Endothelial cell of umbilical vein (primary cell): Measurements from ENCODE around the gene SORCS2. TPM values are rescaled to one million over a fixed set of nuclear protein-coding genes. Genes with fewer than 3 reads are reported as not detected.

Source experiments
- BruUV-seq: library from RNA; stranded (reverse); fragments of 400-500 nt; replicated peaks from 2 replicates; lab custom pipeline; 2021; lab: Mats Ljungman, UMichigan
- CTCF ChIA-PET: fragments of 300-600, 350-600 bp; sonication (Branson Sonifier 250); formaldehyde crosslinking; loops from one replicate; lab custom pipeline; 2021; ENCODE audit warnings: antibody characterized with exemption, inconsistent platforms; lab: Charles Lee
- POLR2A ChIA-PET: fragments of 300-600, 350-600 bp; sonication (Branson Sonifier 250); formaldehyde crosslinking; loops from one replicate; lab custom pipeline; 2021; ENCODE audit warnings: antibody characterized with exemption, inconsistent platforms; lab: Charles Lee
- DNase-seq: peaks from one replicate; pipeline ENCODE4 v3.0.0-alpha.2; 2011; ENCODE audit warnings: low read depth, low spot score
- FAIRE-seq: peaks from 2 replicates; lab custom pipeline; 2011; peaks lifted over from hg19 to GRCh38; lab: Jason Lieb, UNC
- H2AFZ ChIP-seq: 2 replicates; pipeline ENCODE4 v1.6.0; 2012; ENCODE audit warnings: low read depth, low read length, control low read depth, inconsistent platforms
- H3K27ac ChIP-seq: 2 replicates; pipeline ENCODE4 v1.5.1; 2011; ENCODE audit warnings: low read depth, mild to moderate bottlenecking, control low read depth, low read length, moderate library complexity; ENCODE audit not compliant: insufficient read depth
- H3K27me3 ChIP-seq, 2 experiments: 2 replicates each; pipeline versions ENCODE4 v1.6.0 to v1.6.1; 2011; ENCODE audit warnings: low read length in 2 of 2, mixed read lengths in 1 of 2; ENCODE audit not compliant: control insufficient read depth in 2 of 2, insufficient read depth in 2 of 2
- H3K36me3 ChIP-seq, 2 experiments: 2 replicates in 1 of 2; 3 replicates in 1 of 2; pipeline ENCODE4 v1.5.1; 2011; ENCODE audit warnings: low read length in 2 of 2, mild to moderate bottlenecking in 1 of 2, moderate library complexity in 1 of 2; ENCODE audit not compliant: control insufficient read depth in 2 of 2, insufficient read depth in 2 of 2; ENCODE audit errors: extremely low read depth in 1 of 2
- H3K4me1 ChIP-seq: 3 replicates; pipeline ENCODE4 v1.5.1; 2011; ENCODE audit warnings: mild to moderate bottlenecking, low read length; ENCODE audit not compliant: control insufficient read depth, insufficient read depth; ENCODE audit errors: extremely low read depth
- H3K4me2 ChIP-seq: 2 replicates; pipeline ENCODE4 v1.6.1; 2011; ENCODE audit warnings: low read length, control low read depth, mixed read lengths; ENCODE audit not compliant: insufficient read depth
- H3K4me3 ChIP-seq, 3 experiments: fragments of 200-600 bp in 1 of 3; sonication (generic), shearing (Covaris generic) in 1 of 3; replicated peaks in 1 of 3; 2 replicates each; pipeline ENCODE4 v1.5.1; 2011 to 2016; ENCODE audit warnings: control low read depth in 3 of 3, low read length in 3 of 3, mild to moderate bottlenecking in 2 of 3, inconsistent platforms in 1 of 3, low read depth in 1 of 3, moderate library complexity in 1 of 3; ENCODE audit not compliant: insufficient read depth in 1 of 3
- H3K79me2 ChIP-seq: 2 replicates; pipeline ENCODE4 v1.6.0; 2012; ENCODE audit warnings: low read length, inconsistent platforms; ENCODE audit not compliant: control insufficient read depth, insufficient read depth
- H3K9ac ChIP-seq: replicated peaks from 2 replicates; pipeline ENCODE3; 2011; ENCODE audit warnings: low read length, control low read depth; ENCODE audit not compliant: insufficient read depth; ENCODE audit errors: extremely low read depth
- H3K9me1 ChIP-seq: replicated peaks from 3 replicates; pipeline ENCODE4 v1.6.0; 2011; ENCODE audit warnings: mild to moderate bottlenecking, low read length; ENCODE audit not compliant: control insufficient read depth, insufficient read depth; ENCODE audit errors: extremely low read depth
- H3K9me3 ChIP-seq: replicated peaks from 2 replicates; pipeline ENCODE4 v1.5.1; 2012; ENCODE audit warnings: low read length, inconsistent platforms; ENCODE audit not compliant: control insufficient read depth, insufficient read depth
- H4K20me1 ChIP-seq: replicated peaks from 2 replicates; pipeline ENCODE3; 2011; ENCODE audit warnings: mild to moderate bottlenecking, low read length; ENCODE audit not compliant: control insufficient read depth, insufficient read depth; ENCODE audit errors: extremely low read depth
- CTCF ChIP-seq, 2 donors: IDR thresholded peaks; 1 replicate in 1 of 2; 2 replicates in 1 of 2; pipeline ENCODE4 v1.5.1; 2011; ENCODE audit warnings: low read length in 2 of 2, mild to moderate bottlenecking in 2 of 2, moderate library complexity in 2 of 2, control low read depth in 1 of 2, inconsistent platforms in 1 of 2, low read depth in 1 of 2; ENCODE audit not compliant: insufficient read depth in 1 of 2; ENCODE audit errors: extremely low read depth in 1 of 2
- EZH2 ChIP-seq: IDR thresholded peaks from 2 replicates; pipeline ENCODE4 v1.6.1; 2012; ENCODE audit warnings: borderline replicate concordance, low read depth, mild to moderate bottlenecking, moderate library complexity, low read length, inconsistent platforms; ENCODE audit not compliant: severe bottlenecking
- FOS ChIP-seq: IDR thresholded peaks from 2 replicates; pipeline ENCODE4 v1.6.1; 2011; ENCODE audit warnings: mild to moderate bottlenecking, low read length, moderate library complexity, borderline replicate concordance; ENCODE audit not compliant: insufficient read depth
- GATA2 ChIP-seq: IDR thresholded peaks from 2 replicates; pipeline ENCODE4 v1.7.0; 2011; ENCODE audit warnings: low read depth, mild to moderate bottlenecking, moderate library complexity, mixed read lengths, low read length; ENCODE audit not compliant: insufficient read length, insufficient read depth
- JUN ChIP-seq: IDR thresholded peaks from 2 replicates; pipeline ENCODE4 v1.6.1; 2011; ENCODE audit warnings: borderline replicate concordance, low read depth; ENCODE audit not compliant: insufficient read length, insufficient read depth
- MYC ChIP-seq: IDR thresholded peaks from one replicate; pipeline ENCODE4 v1.6.1; 2011; ENCODE audit warnings: mild to moderate bottlenecking, low read depth, low read length
- POLR2A ChIP-seq: IDR thresholded peaks from 2 replicates; pipeline ENCODE4 v1.6.1; 2012; ENCODE audit warnings: low read depth, mild to moderate bottlenecking, control low read depth, low read length
- POLR2AphosphoS5 ChIP-seq: IDR thresholded peaks from 2 replicates; pipeline ENCODE4 v1.6.1; 2012; ENCODE audit warnings: low read depth, mild to moderate bottlenecking, control low read depth, low read length, moderate library complexity; ENCODE audit not compliant: insufficient read depth
- dilution Hi-C: fragments of 300-500 bp; cut with MboI; formaldehyde crosslinking; loops from one replicate; pipeline ENCODE4 v1.15.0; 2019; ENCODE audit warnings: low sequenced_read_pairs; ENCODE audit not compliant: extremely low pct_ligation_motif_present
- intact Hi-C: fragments of 100-400 bp; cut with micrococcal nuclease; formaldehyde crosslinking; loops from one replicate; pipeline ENCODE4 v1.10.0; 2022
- polyA plus RNA-seq, 4 experiments: library from polyadenylated mRNA; depleted of rRNA in 3 of 4; stranded (reverse) in 3 of 4; unstranded in 1 of 4; fragments of >200 nt; gene quantifications; 2 replicates each; pipeline versions ENCODE4 v1.2.1 to v1.2.3, GENCODE V29; 2011 to 2012; ENCODE audit warnings: missing spikeins in 1 of 4
- total RNA-seq: library from RNA; stranded (reverse); gene quantifications from 2 replicates; pipeline ENCODE4 v1.2.3, GENCODE V29; 2021
- TF ChIP-seq, protein P1 (sequence below): IDR thresholded peaks from 2 replicates; pipeline ENCODE4 v1.6.1; 2011; ENCODE audit not compliant: insufficient read depth, insufficient read length

SORCS2 gene
- total and polyA plus RNA-seq, 2 donors (not counting 3 experiments of a cell fraction or from before 2014, with no cell fraction given), result not detected

DNA sequence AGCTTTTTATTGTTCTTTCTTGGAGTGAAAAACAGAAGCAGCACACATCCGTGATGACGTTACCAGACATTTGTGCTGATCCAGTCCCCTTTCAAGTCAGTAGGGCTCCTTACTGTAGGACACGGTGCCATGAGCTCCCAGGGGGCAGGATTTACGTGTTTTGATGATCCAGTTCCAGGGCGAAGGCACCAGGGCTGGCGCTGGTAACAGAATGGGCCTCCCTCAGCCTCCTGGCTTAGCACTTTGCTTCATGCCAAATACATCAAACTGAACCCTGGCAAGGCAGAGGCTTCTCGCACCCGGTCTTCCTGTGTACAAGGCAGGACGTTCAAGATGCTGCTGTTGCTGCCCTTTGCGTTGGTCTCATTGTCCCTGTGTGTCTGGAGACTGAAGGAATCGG, 309.0 kb downstream of the SORCS2 start:
- intact Hi-C loops (no loop called here), dilution Hi-C loops (no loop called here)
- no peak overlapping the region for H3K9ac ChIP-seq
- DNase-seq, result no peak
- no peaks in the 10 kb centered on the region for H3K9me3 ChIP-seq
- ChIA-PET CTCF (no interaction called here), POLR2A (no interaction called here)
- H4K20me1 ChIP-seq, result no peaks in the 10 kb centered on the region
- no peaks in the 10 kb centered on the region for H3K4me1 ChIP-seq
- TF ChIP-seq EZH2 (no peak), MYC (no peak), GATA2 (no peak), JUN (no peak), POLR2AphosphoS5 (no peak), CTCF (IDR thresholded peaks at IDR 0.05; ENCODE audit: extremely low read depth in 1 of 2, insufficient read depth in 1 of 2, low read depth in 1 of 2, low read length in 2 of 2) (no peak), POLR2A (no peak), FOS (no peak)
- TF ChIP-seq, protein P1, sequence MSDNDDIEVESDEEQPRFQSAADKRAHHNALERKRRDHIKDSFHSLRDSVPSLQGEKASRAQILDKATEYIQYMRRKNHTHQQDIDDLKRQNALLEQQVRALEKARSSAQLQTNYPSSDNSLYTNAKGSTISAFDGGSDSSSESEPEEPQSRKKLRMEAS, result no peak
- H3K4me3 ChIP-seq, result no peak overlapping the region
- no peak overlapping the region for H3K4me2 ChIP-seq
- no peak overlapping the region for H2AFZ ChIP-seq
- H3K79me2 ChIP-seq, result no peaks in the 10 kb centered on the region
- H3K27me3 ChIP-seq, result no peaks in the 10 kb centered on the region
- FAIRE-seq, result no peak
- no peaks in the 10 kb centered on the region for H3K36me3 ChIP-seq
- no TSS peak for BruUV-seq
- no peaks in the 10 kb centered on the region for H3K9me1 ChIP-seq
- no peak overlapping the region for H3K27ac ChIP-seq
